ENCODE measurements around the gene PLD5.

DNA sequence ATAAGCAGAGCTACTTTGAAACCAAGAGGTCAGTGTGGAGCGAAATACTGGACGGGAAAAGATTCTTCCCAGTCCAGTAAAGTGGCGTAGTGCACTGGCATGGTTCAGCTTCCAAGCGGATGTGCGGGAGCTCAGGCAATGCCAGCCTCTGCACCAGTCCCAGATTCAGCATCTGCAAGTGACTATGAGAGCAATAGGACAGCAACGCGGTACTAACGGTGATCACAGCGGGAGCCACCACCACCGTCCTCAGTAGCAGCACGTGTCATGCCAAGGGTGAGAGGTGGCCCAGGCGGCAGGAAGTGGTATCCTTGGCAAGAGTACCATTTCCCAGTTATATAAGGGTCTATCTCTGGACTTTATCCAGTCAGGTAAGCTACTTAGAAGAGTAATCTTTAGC lies 17.8 kb downstream of the PLD5 start:
- TF ChIP-seq POLR2A (IDR thresholded peaks at IDR 0.05; ENCODE audit: low read depth, low read length) (no peak), POLR2AphosphoS5 (IDR thresholded peaks at IDR 0.05; ENCODE audit: low read depth, low read length) (no peak), PAX5 (IDR thresholded peaks at IDR 0.05; ENCODE audit: insufficient read depth, low read length, severe bottlenecking) (no peak), TAF1 (IDR thresholded peaks at IDR 0.05; ENCODE audit: low read depth, low read length) (no peak)

Data from GM12891 (cell line).